ENCODE results near the gene G6PC3.

The G6PC3 gene

GRCh38 chr17:44113382-44113781 lies 42.8 kb downstream of the G6PC3 start:
- Histone ChIP-seq H3K36me3 (peaks cover 21 to 43% (median 36%) of the 10 kb centered on the region in 3 donors), H3K27ac (peak overlapping the region; percentile 84 to 91), H3K4me1 (peaks cover 17 to 94% (median 66%) of the 10 kb centered on the region in 4 donors), H3K27me3 (no peaks in the 10 kb centered on the region), H3K9me3 (no peaks in the 10 kb centered on the region), H3K4me3 (no peak overlapping the region)
- intact Hi-C loops (cut with DNase I; ENCODE audit: low total_unique reads) = no loop called here
- TF ChIP-seq CTCF (IDR thresholded peaks at IDR 0.05) = no peak
- no peak for DNase-seq

GRCh38 chr17:44113868-44114840 lies 43.6 kb downstream of the G6PC3 start:
- TF ChIP-seq CTCF (IDR thresholded peaks at IDR 0.05) = no peak
- H3K4me1 ChIP-seq = peaks cover 16 to 96% (median 68%) of the 10 kb centered on the region in 4 donors
- intact Hi-C loops (cut with DNase I; ENCODE audit: low total_unique reads) = no loop called here

GRCh38 chr17:44115585-44116415 lies 45.3 kb downstream of the G6PC3 start:
- Histone ChIP-seq H3K4me3 (no peak overlapping the region), H3K27ac (peak overlapping the region; percentile 1 to 91), H3K9me3 (no peaks in the 10 kb centered on the region), H3K27me3 (no peaks in the 10 kb centered on the region), H3K36me3 (peaks cover 21 to 43% (median 36%) of the 10 kb centered on the region in 3 donors), H3K4me1 (peaks cover under 1 to 96% (median 67%) of the 10 kb centered on the region in 4 donors)
- peak; percentile 57 to 75 for TF ChIP-seq CTCF (IDR thresholded peaks at IDR 0.05)
- intact Hi-C loops (cut with DNase I; ENCODE audit: low total_unique reads) = no loop called here
- DNase-seq = no peak

More at GRCh38 chr17:44113868-44114840, 43.6 kb downstream of the G6PC3 start:
- Histone ChIP-seq H3K36me3 (peaks cover 21 to 43% (median 36%) of the 10 kb centered on the region in 3 donors), H3K27me3 (no peaks in the 10 kb centered on the region), H3K27ac (peak overlapping the region; percentile 25 to 91), H3K4me3 (no peak overlapping the region), H3K9me3 (no peaks in the 10 kb centered on the region)
- no peak for DNase-seq

- TF ChIP-seq CTCF (IDR thresholded peaks at IDR 0.05) = no peak
- no peak overlapping the region for H3K27ac ChIP-seq
- H3K4me3 ChIP-seq = no peak overlapping the region
- H3K4me1 ChIP-seq = peaks cover 0 to 98% (median 68%) of the 10 kb centered on the region in 4 donors
- DNase-seq = no peak
- H3K36me3 ChIP-seq = peaks cover 21 to 43% (median 36%) of the 10 kb centered on the region in 3 donors
- no peaks in the 10 kb centered on the region for H3K9me3 ChIP-seq
- no peaks in the 10 kb centered on the region for H3K27me3 ChIP-seq
- intact Hi-C loops (cut with DNase I; ENCODE audit: low total_unique reads) = no loop called here
These were observed 46.8 kb downstream of the G6PC3 start for GRCh38 chr17:44117351-44117750.

- peaks cover 0 to 88% (median 61%) of the 10 kb centered on the region in 4 donors for H3K4me1 ChIP-seq
- intact Hi-C loops (cut with DNase I; ENCODE audit: low total_unique reads) = no loop called here
- H3K9me3 ChIP-seq = no peaks in the 10 kb centered on the region
- H3K4me3 ChIP-seq = no peak overlapping the region
- H3K36me3 ChIP-seq = peaks cover 21 to 46% (median 35%) of the 10 kb centered on the region in 3 donors
- no peak for DNase-seq
- peak overlapping the region; percentile 23 to 98 for H3K27ac ChIP-seq
- H3K27me3 ChIP-seq = no peaks in the 10 kb centered on the region
- TF ChIP-seq CTCF (IDR thresholded peaks at IDR 0.05) = no peak
These were observed 48.0 kb downstream of the G6PC3 start for GRCh38 chr17:44118427-44119050.

Data from tibial artery (tissue), 4 donors.